Activated CD4-positive, alpha-beta T cell treated with anti-CD3 and anti-CD28 coated beads for 36 hours (primary cell): ENCODE measurements around the gene SPECC1. TPM values are rescaled to one million over a fixed set of nuclear protein-coding genes. Genes with fewer than 3 reads are reported as not detected.

Experiments
- ATAC-seq: fragments of 200-7000 bp; cut with Tn5 transposase; one replicate; pipeline ENCODE4 v1.10.0; 2021; ENCODE audit warnings: mild to moderate bottlenecking, moderate library complexity
- CTCF ChIA-PET: fragments of 350-600 bp; sonication (Branson Sonifier 250); formaldehyde crosslinking; loops from one replicate; lab custom pipeline; 2021; ENCODE audit warnings: antibody characterized with exemption; lab: Charles Lee
- POLR2A ChIA-PET: fragments of 350-600 bp; sonication (Branson Sonifier 250); formaldehyde crosslinking; loops from one replicate; lab custom pipeline; 2021; ENCODE audit warnings: antibody characterized with exemption, inconsistent platforms; lab: Charles Lee
- DNase-seq: peaks from one replicate; pipeline ENCODE4 v3.0.0-alpha.2; 2020
- H3K27ac Mint-ChIP-seq: one replicate; pipeline ENCODE4 v1.8.0; 2021; ENCODE audit warnings: mixed read lengths
- H3K27me3 Mint-ChIP-seq: one replicate; pipeline ENCODE4 v1.8.0; 2021; ENCODE audit warnings: mixed read lengths
- H3K36me3 Mint-ChIP-seq: one replicate; pipeline ENCODE4 v1.8.0; 2021; ENCODE audit warnings: low read depth, mixed read lengths
- H3K4me1 Mint-ChIP-seq: one replicate; pipeline ENCODE4 v1.8.0; 2021; ENCODE audit warnings: mixed read lengths
- H3K4me3 Mint-ChIP-seq: one replicate; pipeline ENCODE4 v1.8.0; 2021; ENCODE audit warnings: mild to moderate bottlenecking, moderate library complexity, mixed read lengths
- H3K9me3 Mint-ChIP-seq: one replicate; pipeline ENCODE4 v1.8.0; 2021; ENCODE audit warnings: low read depth, mixed read lengths
- intact Hi-C, 2 experiments: fragments of 100-400 bp; cut with DNase I in 1 of 2; cut with micrococcal nuclease in 1 of 2; formaldehyde crosslinking; loops; one replicate each; pipeline versions ENCODE4 v1.14.2 to v1.15.1; 2022 to 2024; cut with DNase I, micrococcal nuclease
- total RNA-seq, 2 experiments: library from RNA; stranded (reverse); gene quantifications; one replicate each; pipeline ENCODE4 v1.2.3, GENCODE V29; 2021

The SPECC1 gene
- total RNA-seq, 2 experiments from 2014 or later: 6.1 to 10.4 TPM

DNA sequence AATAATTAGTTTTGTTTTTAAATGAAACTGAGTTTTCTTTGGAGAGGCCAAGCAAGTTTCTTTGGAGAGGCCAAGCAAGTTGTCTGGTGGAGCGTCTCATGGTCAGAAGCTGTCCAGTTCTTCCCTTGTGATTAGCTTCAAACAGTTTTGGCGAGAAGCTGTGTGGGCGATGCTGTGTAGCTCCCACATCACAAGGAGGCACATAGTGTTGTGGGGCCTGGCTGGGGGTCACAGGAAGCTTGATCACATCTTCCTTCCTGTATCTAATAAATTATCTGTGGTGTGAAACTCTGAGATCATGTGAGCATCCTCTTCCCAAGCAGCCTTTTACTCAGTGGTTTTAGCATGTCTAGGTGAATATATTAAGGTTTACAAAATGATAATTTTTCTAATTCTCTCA lies 33.9 kb downstream of the SPECC1 start:
- ATAC-seq: no peak
- DNase-seq: no peak
- CTCF ChIA-PET: interaction anchor here (0.7 to 1.2 kb wide), 6 partner anchors 18 to 759 kb away, joined by 3 to 4 read pairs (median 3); partner anchors contain the start of gene SPECC1
- Mint-ChIP-seq H3K36me3 (no peaks in the 10 kb centered on the region), H3K9me3 (no peaks in the 10 kb centered on the region), H3K27ac (no peak overlapping the region), H3K4me1 (peaks cover 3% of the 10 kb centered on the region), H3K4me3 (no peak overlapping the region), H3K27me3 (peaks cover 8% of the 10 kb centered on the region)
- intact Hi-C loops: no loop called here
- POLR2A ChIA-PET: no interaction called here

GRCh38 chr17:20045476-20045875 lies 36.3 kb downstream of the SPECC1 start:
- Mint-ChIP-seq H3K4me1 (peaks cover 3% of the 10 kb centered on the region), H3K27me3 (peaks cover 6% of the 10 kb centered on the region), H3K27ac (no peak overlapping the region), H3K36me3 (no peaks in the 10 kb centered on the region), H3K4me3 (no peak overlapping the region), H3K9me3 (no peaks in the 10 kb centered on the region)
- ATAC-seq (no peak), DNase-seq (no peak)
- intact Hi-C loops: no loop called here
- ChIA-PET CTCF (no interaction called here), POLR2A (no interaction called here)

GRCh38 chr17:20046629-20047028 lies 37.5 kb downstream of the SPECC1 start:
- Mint-ChIP-seq H3K9me3 (no peaks in the 10 kb centered on the region), H3K27ac (no peak overlapping the region), H3K4me1 (peaks cover 3% of the 10 kb centered on the region), H3K27me3 (peaks cover 6% of the 10 kb centered on the region), H3K36me3 (no peaks in the 10 kb centered on the region), H3K4me3 (no peak overlapping the region)
- intact Hi-C loops: no loop called here
- ATAC-seq (no peak), DNase-seq (no peak)
- POLR2A ChIA-PET: no interaction called here
- CTCF ChIA-PET: no interaction called here

GRCh38 chr17:20051624-20052023 lies 42.5 kb downstream of the SPECC1 start:
- Mint-ChIP-seq H3K4me1 (no peaks in the 10 kb centered on the region), H3K27ac (no peak overlapping the region), H3K9me3 (no peaks in the 10 kb centered on the region), H3K36me3 (no peaks in the 10 kb centered on the region), H3K4me3 (no peak overlapping the region), H3K27me3 (peaks cover 4% of the 10 kb centered on the region)
- ChIA-PET POLR2A (no interaction called here), CTCF (no interaction called here)
- ATAC-seq (no peak), DNase-seq (no peak)
- intact Hi-C loops: no loop called here

DNA sequence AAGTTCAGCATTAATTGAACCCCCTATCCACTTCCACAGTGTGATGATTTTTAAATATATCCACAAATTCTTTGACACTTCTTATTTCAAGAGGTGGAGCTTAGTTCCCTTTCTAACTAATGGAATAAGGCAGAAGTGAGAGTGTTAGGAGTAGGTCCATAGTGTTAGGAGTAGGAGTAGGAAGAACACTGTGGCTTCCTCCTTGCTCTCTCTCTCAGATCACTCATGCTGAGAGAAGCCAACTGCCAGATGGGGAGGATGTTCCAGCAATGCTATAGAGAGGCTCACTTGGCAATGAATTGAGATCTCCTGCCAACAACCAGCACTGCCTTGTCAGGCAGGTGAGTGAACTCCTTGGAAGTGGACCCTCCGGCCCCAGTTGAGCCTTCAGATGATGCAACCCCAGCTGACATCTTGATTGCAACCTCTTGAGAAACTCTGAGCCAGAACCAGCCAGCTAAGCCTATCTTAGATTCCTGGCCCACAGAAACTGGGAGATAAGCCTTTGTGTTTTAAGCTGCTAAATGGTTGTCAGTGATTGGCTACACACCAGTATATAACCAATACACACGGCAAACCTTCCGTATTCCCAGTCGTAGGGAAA lies 44.3 kb downstream of the SPECC1 start:
- ATAC-seq (no peak), DNase-seq (no peak)
- Mint-ChIP-seq H3K27me3 (peaks cover 2% of the 10 kb centered on the region), H3K27ac (no peak overlapping the region), H3K4me3 (no peak overlapping the region), H3K4me1 (no peaks in the 10 kb centered on the region), H3K9me3 (no peaks in the 10 kb centered on the region), H3K36me3 (no peaks in the 10 kb centered on the region)
- ChIA-PET POLR2A (no interaction called here), CTCF (no interaction called here)
- intact Hi-C loops: no loop called here

- POLR2A ChIA-PET: no interaction called here
- Mint-ChIP-seq H3K27me3 (no peaks in the 10 kb centered on the region), H3K9me3 (no peaks in the 10 kb centered on the region), H3K4me1 (peaks cover 12% of the 10 kb centered on the region), H3K4me3 (no peak overlapping the region), H3K36me3 (no peaks in the 10 kb centered on the region), H3K27ac (no peak overlapping the region)
- DNase-seq (no peak), ATAC-seq (no peak)
- intact Hi-C loops: no loop called here
- CTCF ChIA-PET: no interaction called here
These were observed 50.6 kb downstream of the SPECC1 start for GRCh38 chr17:20059728-20060188.

DNA sequence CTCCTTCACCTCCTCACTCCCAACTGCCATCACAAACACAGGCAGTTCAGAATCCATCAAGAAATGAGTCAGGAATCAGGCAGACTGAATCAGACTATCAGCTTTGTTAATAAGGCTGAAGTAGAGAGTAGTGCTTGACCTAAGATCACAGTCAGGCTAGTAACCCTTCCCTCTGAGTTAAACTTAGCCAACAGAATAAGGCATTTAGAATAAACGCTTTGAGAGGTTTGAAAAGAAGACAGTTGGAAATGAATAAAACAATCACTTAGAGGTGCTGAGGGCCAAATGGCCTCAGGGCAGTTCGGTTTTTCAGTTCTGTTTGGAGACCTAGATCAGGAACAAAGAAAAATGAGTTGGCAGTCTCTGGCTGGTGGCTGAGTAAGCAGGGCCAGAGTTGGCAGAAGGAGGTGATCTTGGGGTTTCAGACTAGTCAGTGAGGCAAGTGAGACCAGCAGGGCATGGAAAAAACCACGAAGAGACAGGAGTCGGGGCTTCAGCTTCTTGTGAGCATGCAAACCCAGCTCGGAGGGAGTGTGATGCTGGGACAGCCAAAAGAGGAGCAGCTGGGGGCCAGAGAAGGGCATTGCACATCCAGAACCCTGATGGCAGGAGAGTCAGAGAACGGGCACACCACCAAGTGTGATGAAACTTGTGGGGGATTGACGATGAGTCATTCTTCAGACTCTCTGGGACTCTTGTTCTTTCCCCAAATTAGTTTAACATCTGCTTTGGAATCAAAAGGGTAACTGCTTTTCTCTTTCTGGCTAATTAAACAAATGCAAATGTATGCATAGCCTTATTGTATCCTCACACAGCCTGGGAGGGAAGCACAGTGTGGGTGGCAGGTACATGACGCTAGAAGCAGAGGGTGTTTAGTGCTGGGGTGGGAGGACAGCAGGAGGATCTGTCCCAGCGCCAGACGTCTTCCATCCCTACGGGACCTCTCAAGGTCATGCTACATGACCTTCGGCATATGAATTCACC lies 54.8 kb downstream of the SPECC1 start:
- peak; percentile 85 for ATAC-seq
- DNase-seq: peak; percentile 52
- Mint-ChIP-seq H3K36me3 (no peaks in the 10 kb centered on the region), H3K27ac (peak overlapping the region; percentile 64), H3K4me1 (peaks cover 14% of the 10 kb centered on the region), H3K4me3 (no peak overlapping the region), H3K27me3 (no peaks in the 10 kb centered on the region), H3K9me3 (no peaks in the 10 kb centered on the region)
- CTCF ChIA-PET: no interaction called here
- intact Hi-C loops: no loop called here
- POLR2A ChIA-PET: no interaction called here

- intact Hi-C loops: no loop called here
- POLR2A ChIA-PET: no interaction called here
- no peak for DNase-seq
These were observed 57.1 kb downstream of the SPECC1 start for GRCh38 chr17:20066253-20066652.

DNA sequence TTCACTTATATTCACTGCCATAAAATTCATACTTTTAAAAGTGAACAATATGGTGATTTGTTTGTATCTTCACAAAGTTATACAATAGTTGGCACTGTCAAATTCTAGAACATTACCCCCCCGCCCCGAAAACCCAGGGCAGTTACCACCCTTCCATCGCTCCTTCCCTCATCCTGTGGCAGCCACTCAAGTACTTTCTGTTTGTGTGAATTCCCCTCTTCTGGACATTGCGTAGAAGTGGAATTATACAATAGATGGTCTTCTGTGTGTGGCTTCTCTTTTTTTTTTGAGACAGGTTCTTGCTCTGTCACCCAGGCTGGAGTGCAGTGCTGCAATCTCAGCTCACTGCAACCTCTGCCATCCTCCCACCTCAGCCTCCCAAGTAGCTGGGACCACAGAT lies 58.6 kb downstream of the SPECC1 start:
- no peaks in the 10 kb centered on the region for H3K9me3 Mint-ChIP-seq
- ChIA-PET POLR2A (no interaction called here), CTCF (no interaction called here)
- intact Hi-C loops: no loop called here
- H3K27ac Mint-ChIP-seq: no peak overlapping the region
- no peak for DNase-seq
- H3K36me3 Mint-ChIP-seq: no peaks in the 10 kb centered on the region
- no peak overlapping the region for H3K4me3 Mint-ChIP-seq
- peaks cover 14% of the 10 kb centered on the region for H3K4me1 Mint-ChIP-seq
- H3K27me3 Mint-ChIP-seq: no peaks in the 10 kb centered on the region
- no peak for ATAC-seq

More at GRCh38 chr17:20066253-20066652, 57.1 kb downstream of the SPECC1 start:
- Mint-ChIP-seq H3K27me3 (no peaks in the 10 kb centered on the region), H3K4me1 (peaks cover 14% of the 10 kb centered on the region), H3K36me3 (no peaks in the 10 kb centered on the region), H3K9me3 (no peaks in the 10 kb centered on the region), H3K4me3 (no peak overlapping the region), H3K27ac (no peak overlapping the region)
- CTCF ChIA-PET: interaction anchor here (1.0 kb wide), 1 partner anchor 57 kb away, joined by 4 read pairs; the partner anchor contains the start of gene SPECC1
- no peak for ATAC-seq

DNA sequence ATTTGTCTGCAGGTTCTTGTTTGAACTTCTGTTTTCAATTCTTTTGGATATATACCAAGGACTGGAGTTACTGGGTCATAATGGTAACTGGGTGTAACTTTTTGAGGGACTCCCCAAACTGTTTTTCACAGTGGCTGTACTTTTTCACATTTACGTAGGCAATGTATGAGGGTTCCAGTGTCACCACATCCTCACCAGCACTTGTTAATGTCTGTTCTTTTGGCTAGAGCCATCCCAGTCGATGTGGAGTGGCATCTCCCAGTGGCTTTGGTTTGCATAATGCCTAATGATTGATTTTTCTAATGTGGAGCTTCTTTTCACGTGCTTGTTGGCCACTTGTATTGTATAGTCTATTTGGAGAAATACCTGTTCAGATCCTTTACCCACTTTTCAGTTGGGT lies 59.3 kb downstream of the SPECC1 start:
- DNase-seq (no peak), ATAC-seq (no peak)
- CTCF ChIA-PET: interaction anchor here (0.5 kb wide), 1 partner anchor 23 kb away, joined by 3 read pairs; no protein-coding TSS in a partner anchor
- Mint-ChIP-seq H3K27me3 (no peaks in the 10 kb centered on the region), H3K36me3 (no peaks in the 10 kb centered on the region), H3K4me3 (no peak overlapping the region), H3K9me3 (no peaks in the 10 kb centered on the region), H3K4me1 (peaks cover 22% of the 10 kb centered on the region), H3K27ac (no peak overlapping the region)
- POLR2A ChIA-PET: no interaction called here
- intact Hi-C loops: no loop called here

- no peaks in the 10 kb centered on the region for H3K27me3 Mint-ChIP-seq
- no peak overlapping the region for H3K27ac Mint-ChIP-seq
- DNase-seq: no peak
- CTCF ChIA-PET: interaction anchor here (0.6 to 1.0 kb wide), 4 partner anchors 14 to 50 kb away, joined by 3 read pairs; no protein-coding TSS in a partner anchor
- no peaks in the 10 kb centered on the region for H3K36me3 Mint-ChIP-seq
- POLR2A ChIA-PET: no interaction called here
- no peak overlapping the region for H3K4me3 Mint-ChIP-seq
- intact Hi-C loops: no loop called here
- no peak for ATAC-seq
- peaks cover 19% of the 10 kb centered on the region for H3K4me1 Mint-ChIP-seq
- no peaks in the 10 kb centered on the region for H3K9me3 Mint-ChIP-seq
These were observed 62.9 kb downstream of the SPECC1 start for GRCh38 chr17:20071824-20072691.
